ENCODE measurements around the gene HHLA2.
"Not testable (repeated sequence)": the region's sequence is repeated elsewhere in the genome, so short reads cannot be mapped to it uniquely, and the experiment has no call there.

GRCh38 chr3:108264534-108265298, 31.6 kb upstream of the HHLA2 start:
- not testable (repeated sequence) for TF ChIP-seq CTCF, POLR2A (IDR thresholded peaks at IDR 0.05)

Measured in heart left ventricle (tissue), 13 donors.